Activated T-helper 1 cell treated with anti-CD3 and anti-CD28 coated beads, Interleukin-2, amount 50 U/mL, for 16 hours (primary cell): ENCODE results near the gene CDHR3.

ENCODE experiments used
- DNase-seq, 2 donors: peaks; one replicate each; pipeline ENCODE4 v3.0.0-alpha.2; 2020; ENCODE audit warnings: low read depth in 1 of 2, low spot score in 1 of 2

The CDHR3 gene

GRCh38 chr7:106023369-106024322, 60.6 kb downstream of the CDHR3 start:
- no peak for DNase-seq

- no peak for DNase-seq
Measured at GRCh38 chr7:106026101-106026500, 63.0 kb downstream of the CDHR3 start.

- no peak for DNase-seq
Measured at GRCh38 chr7:106029451-106029850, 66.4 kb downstream of the CDHR3 start.

GRCh38 chr7:106029941-106030340, 66.9 kb downstream of the CDHR3 start:
- no peak for DNase-seq

GRCh38 chr7:106031300-106032035, 68.4 kb downstream of the CDHR3 start:
- DNase-seq, result no peak

- DNase-seq, result no peak
Measured at GRCh38 chr7:106032295-106032694, 69.2 kb downstream of the CDHR3 start.

GRCh38 chr7:106033735-106034134, 70.7 kb downstream of the CDHR3 start:
- DNase-seq, result no peak

- DNase-seq, result no peak
Measured at GRCh38 chr7:106034383-106034782, 71.3 kb downstream of the CDHR3 start.

GRCh38 chr7:106035568-106035967, 72.5 kb downstream of the CDHR3 start:
- no peak for DNase-seq

GRCh38 chr7:106036004-106036403, 72.9 kb downstream of the CDHR3 start:
- DNase-seq, result no peak

- DNase-seq, result no peak
Measured at GRCh38 chr7:106037489-106038176, 74.6 kb downstream of the CDHR3 start.

- DNase-seq, result no peak
Measured at GRCh38 chr7:106038289-106038688, 75.2 kb downstream of the CDHR3 start.

- no peak for DNase-seq
Measured at GRCh38 chr7:106038916-106039315, 75.9 kb downstream of the CDHR3 start.

- DNase-seq, result no peak
Measured at GRCh38 chr7:106039486-106040060, 76.5 kb downstream of the CDHR3 start.

GRCh38 chr7:106041140-106041717, 78.2 kb downstream of the CDHR3 start:
- DNase-seq, result no peak

GRCh38 chr7:106042196-106042611, 79.1 kb downstream of the CDHR3 start:
- DNase-seq, result no peak

- no peak for DNase-seq
Measured at GRCh38 chr7:106045139-106045538, 82.1 kb downstream of the CDHR3 start.

- no peak for DNase-seq
Measured at GRCh38 chr7:106045586-106045985, 82.5 kb downstream of the CDHR3 start.

GRCh38 chr7:106047184-106047583, 84.1 kb downstream of the CDHR3 start:
- DNase-seq, result no peak

GRCh38 chr7:106047818-106048705, 85.0 kb downstream of the CDHR3 start:
- no peak for DNase-seq
